ENCODE measurements around the gene KHNYN.

The KHNYN gene

GRCh38 chr14:24399999-24400718, 29.6 kb upstream of the KHNYN start:
- in situ Hi-C loops (cut with HindIII; ENCODE audit: low sequenced_read_pairs): no loop called here

- in situ Hi-C loops (cut with HindIII; ENCODE audit: low sequenced_read_pairs): no loop called here
Measured at GRCh38 chr14:24401810-24402702, 27.7 kb upstream of the KHNYN start.

- in situ Hi-C loops (cut with HindIII; ENCODE audit: low sequenced_read_pairs): no loop called here
Measured at GRCh38 chr14:24403294-24403998, 26.3 kb upstream of the KHNYN start.

- in situ Hi-C loops (cut with HindIII; ENCODE audit: low sequenced_read_pairs): no loop called here
Measured at GRCh38 chr14:24404814-24405213, 24.9 kb upstream of the KHNYN start.

- in situ Hi-C loops (cut with HindIII; ENCODE audit: low sequenced_read_pairs): no loop called here
Measured at GRCh38 chr14:24406416-24406815, 23.3 kb upstream of the KHNYN start.

- in situ Hi-C loops (cut with HindIII; ENCODE audit: low sequenced_read_pairs): no loop called here
Measured at GRCh38 chr14:24407608-24408325, 22.0 kb upstream of the KHNYN start.

- in situ Hi-C loops (cut with HindIII; ENCODE audit: low sequenced_read_pairs): no loop called here
Measured at GRCh38 chr14:24408764-24409163, 21.0 kb upstream of the KHNYN start.

- in situ Hi-C loops (cut with HindIII; ENCODE audit: low sequenced_read_pairs): no loop called here
Measured at GRCh38 chr14:24409192-24409591, 20.6 kb upstream of the KHNYN start.

- in situ Hi-C loops (cut with HindIII; ENCODE audit: low sequenced_read_pairs): no loop called here
Measured at GRCh38 chr14:24409956-24410355, 19.8 kb upstream of the KHNYN start.

- in situ Hi-C loops (cut with HindIII; ENCODE audit: low sequenced_read_pairs): no loop called here
Measured at GRCh38 chr14:24411443-24412389, 18.0 kb upstream of the KHNYN start.

- in situ Hi-C loops (cut with HindIII; ENCODE audit: low sequenced_read_pairs): no loop called here
Measured at GRCh38 chr14:24414077-24414476, 15.7 kb upstream of the KHNYN start.

GRCh38 chr14:24414732-24415420, 14.9 kb upstream of the KHNYN start:
- in situ Hi-C loops (cut with HindIII; ENCODE audit: low sequenced_read_pairs): loop anchor here (5.0 kb wide), 1 partner anchor 48 kb away; the partner anchor contains the start of gene NFATC4

GRCh38 chr14:24415421-24416253, 14.1 kb upstream of the KHNYN start:
- in situ Hi-C loops (cut with HindIII; ENCODE audit: low sequenced_read_pairs): loop anchor here (5.0 kb wide), 1 partner anchor 48 kb away; the partner anchor contains the start of gene NFATC4

- in situ Hi-C loops (cut with HindIII; ENCODE audit: low sequenced_read_pairs): loop anchor here (5.0 kb wide), 1 partner anchor 49 kb away; the partner anchor contains the start of gene NFATC4
Measured at GRCh38 chr14:24416254-24416931, 13.4 kb upstream of the KHNYN start.

- in situ Hi-C loops (cut with HindIII; ENCODE audit: low sequenced_read_pairs): loop anchor here (5.0 kb wide), 1 partner anchor 50 kb away; the partner anchor contains the start of gene NFATC4
Measured at GRCh38 chr14:24416932-24417619, 12.7 kb upstream of the KHNYN start.

GRCh38 chr14:24417832-24418491, 11.8 kb upstream of the KHNYN start:
- in situ Hi-C loops (cut with HindIII; ENCODE audit: low sequenced_read_pairs): loop anchor here (5.0 kb wide), 1 partner anchor 51 kb away; the partner anchor contains the start of gene NFATC4

Measured in endothelial cell of hepatic sinusoid (primary cell).